Lower leg skin (tissue), 4 donors: ENCODE results near the gene HTRA2. TPM values are rescaled to one million over a fixed set of nuclear protein-coding genes. Genes with fewer than 3 reads are reported as not detected.

Experiments used
- DNase-seq, 2 donors: peaks; one replicate each; pipeline ENCODE4 v3.0.0-alpha.2; 2019; ENCODE audit warnings: low spot score in 2 of 2
- H3K4me3 ChIP-seq: fragments of 200-600 bp; sonication (generic); 2 replicates; pipeline ENCODE4 v1.5.1; 2017; ENCODE audit warnings: mild to moderate bottlenecking, low read depth; ENCODE audit not compliant: poor library complexity, severe bottlenecking
- POLR2A ChIP-seq, 2 donors: fragments of 450-650 bp; IDR thresholded peaks; one replicate each; pipeline ENCODE4 v1.6.1; 2016 to 2017; ENCODE audit warnings: antibody characterized with exemption in 2 of 2, mild to moderate bottlenecking in 1 of 2, moderate library complexity in 1 of 2
- WGBS, 2 donors: methylation state at CpG; one replicate each; pipeline ENCODE4 v1.1.5; 2018; 5-methylcytosine and 5-hydroxymethylcytosine counted together
- intact Hi-C: fragments of 100-400 bp; cut with DNase I; formaldehyde crosslinking; loops from one replicate; pipeline ENCODE4 v1.15.0; 2023; ENCODE audit warnings: low total_unique reads
- total RNA-seq, 4 donors: library from RNA; depleted of rRNA; stranded (reverse); fragments of >200 nt; gene quantifications; one replicate each; pipeline ENCODE4 v1.1.0, GENCODE V29; 2016
- TF ChIP-seq, protein P1 (sequence below), 3 donors: fragments of 450-650 bp; IDR thresholded peaks; one replicate each; pipeline ENCODE4 v1.5.1; 2016; ENCODE audit warnings: antibody characterized with exemption in 3 of 3, mild to moderate bottlenecking in 3 of 3, moderate library complexity in 2 of 3

HTRA2 gene
- total RNA-seq, 4 donors from 2014 or later, result 22.6 to 28.6 (median 25.2) TPM

DNA sequence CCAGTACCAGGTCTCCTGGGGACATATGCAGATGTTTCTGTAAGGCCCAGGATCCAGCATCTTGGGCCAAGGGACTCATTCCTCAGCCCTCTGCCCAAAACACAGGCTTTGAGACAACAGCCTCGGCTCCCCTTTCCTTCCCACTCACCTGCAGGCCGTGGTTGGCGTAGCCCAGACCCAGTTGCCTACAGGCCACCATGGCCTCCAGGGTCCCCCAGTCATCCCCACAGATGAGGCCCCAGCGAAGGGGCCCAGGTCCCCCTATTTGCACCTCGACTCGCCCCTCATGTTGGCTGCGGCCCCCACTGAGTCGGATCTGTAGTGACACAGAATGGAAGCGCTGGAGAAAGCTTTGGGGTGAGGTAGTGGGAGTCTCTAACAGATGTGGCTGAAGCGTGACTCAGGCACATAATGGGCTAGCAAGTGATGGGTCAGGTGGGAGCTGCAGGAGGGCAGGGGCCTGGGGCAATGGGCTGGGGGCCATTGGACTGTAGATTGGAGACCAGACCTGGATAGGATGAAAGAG lies 5.8 kb downstream of the HTRA2 start:
- WGBS, 2 donors, result 87 to 92% methylated on average over 10 of the region's 10 CpGs
- H3K4me3 ChIP-seq, result no peak overlapping the region
- DNase-seq, result no peak
- intact Hi-C loops, result no loop called here
- no peak for TF ChIP-seq POLR2A (IDR thresholded peaks at IDR 0.05)
- TF ChIP-seq, protein P1, sequence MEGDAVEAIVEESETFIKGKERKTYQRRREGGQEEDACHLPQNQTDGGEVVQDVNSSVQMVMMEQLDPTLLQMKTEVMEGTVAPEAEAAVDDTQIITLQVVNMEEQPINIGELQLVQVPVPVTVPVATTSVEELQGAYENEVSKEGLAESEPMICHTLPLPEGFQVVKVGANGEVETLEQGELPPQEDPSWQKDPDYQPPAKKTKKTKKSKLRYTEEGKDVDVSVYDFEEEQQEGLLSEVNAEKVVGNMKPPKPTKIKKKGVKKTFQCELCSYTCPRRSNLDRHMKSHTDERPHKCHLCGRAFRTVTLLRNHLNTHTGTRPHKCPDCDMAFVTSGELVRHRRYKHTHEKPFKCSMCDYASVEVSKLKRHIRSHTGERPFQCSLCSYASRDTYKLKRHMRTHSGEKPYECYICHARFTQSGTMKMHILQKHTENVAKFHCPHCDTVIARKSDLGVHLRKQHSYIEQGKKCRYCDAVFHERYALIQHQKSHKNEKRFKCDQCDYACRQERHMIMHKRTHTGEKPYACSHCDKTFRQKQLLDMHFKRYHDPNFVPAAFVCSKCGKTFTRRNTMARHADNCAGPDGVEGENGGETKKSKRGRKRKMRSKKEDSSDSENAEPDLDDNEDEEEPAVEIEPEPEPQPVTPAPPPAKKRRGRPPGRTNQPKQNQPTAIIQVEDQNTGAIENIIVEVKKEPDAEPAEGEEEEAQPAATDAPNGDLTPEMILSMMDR (IDR thresholded peaks at IDR 0.05), result no peak

DNA sequence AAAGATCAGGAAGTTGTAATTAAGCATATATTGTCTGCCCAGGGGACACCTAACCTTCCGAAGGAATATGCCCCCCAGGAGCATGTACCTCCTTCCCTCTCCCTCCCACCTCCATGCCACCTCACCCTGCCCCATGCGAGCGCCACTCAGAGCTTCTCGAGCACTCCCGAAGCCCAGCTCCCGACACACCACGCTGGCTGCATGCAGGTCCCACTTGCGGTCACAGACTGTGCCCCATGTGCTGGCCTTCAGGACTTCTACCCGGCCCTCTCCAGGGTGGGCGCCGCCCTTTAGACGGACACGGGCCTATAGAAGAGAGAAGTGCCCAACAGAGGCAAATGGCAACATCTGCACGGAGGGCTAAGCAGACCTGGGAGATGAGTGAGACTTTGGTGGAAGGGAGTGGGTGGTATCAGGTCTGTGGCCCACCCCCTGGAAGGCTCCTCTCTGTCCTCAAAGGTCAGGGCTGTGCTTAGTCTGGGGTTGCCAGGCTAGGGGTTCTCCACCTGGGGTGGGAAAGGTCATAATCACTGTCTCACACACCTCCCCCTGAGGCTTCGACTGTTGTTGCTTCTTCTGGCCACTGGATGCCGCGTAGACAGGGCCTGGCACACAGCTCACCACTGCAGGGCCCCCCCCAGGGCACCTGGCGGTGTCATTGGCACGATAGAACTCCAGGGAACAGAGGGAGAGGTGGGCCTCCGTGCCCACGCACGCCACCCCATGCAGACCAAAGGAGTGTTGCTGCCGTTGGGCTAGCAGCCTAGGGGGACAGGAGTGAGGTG lies 6.6 kb downstream of the HTRA2 start:
- no peak for DNase-seq
- 77% methylated on average over 21 to 22 of the region's 23 CpGs for WGBS, 2 donors
- TF ChIP-seq, protein P1 (IDR thresholded peaks at IDR 0.05), result no peak
- no peak for TF ChIP-seq POLR2A (IDR thresholded peaks at IDR 0.05)
- H3K4me3 ChIP-seq, result no peak overlapping the region
- intact Hi-C loops, result no loop called here

DNA sequence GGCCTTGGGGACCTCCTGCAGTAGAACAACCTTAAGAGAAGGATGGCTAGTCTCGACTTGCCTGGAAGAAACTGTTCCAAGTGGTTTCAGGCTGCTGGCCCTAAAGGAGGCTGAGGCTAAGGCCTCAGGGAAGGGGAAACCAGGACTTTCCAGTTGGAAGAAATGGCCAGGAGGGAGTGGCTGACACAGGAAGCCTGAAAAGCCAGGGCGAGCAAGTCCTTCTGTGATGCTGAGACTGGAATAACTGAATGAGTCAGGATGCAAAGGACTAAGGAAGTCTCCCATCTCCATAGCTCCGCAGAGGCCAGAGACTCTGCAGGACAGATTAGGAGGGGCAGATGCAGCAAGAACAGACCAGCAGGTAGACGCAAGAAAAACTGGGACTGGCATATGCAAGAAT lies 7.4 kb downstream of the HTRA2 start:
- intact Hi-C loops, result no loop called here
- TF ChIP-seq, protein P1 (IDR thresholded peaks at IDR 0.05), result no peak
- TF ChIP-seq POLR2A (IDR thresholded peaks at IDR 0.05), result no peak
- no peak for DNase-seq
- no peak overlapping the region for H3K4me3 ChIP-seq
- 50 to 54% methylated on average over 4 of the region's 4 CpGs for WGBS, 2 donors

DNA sequence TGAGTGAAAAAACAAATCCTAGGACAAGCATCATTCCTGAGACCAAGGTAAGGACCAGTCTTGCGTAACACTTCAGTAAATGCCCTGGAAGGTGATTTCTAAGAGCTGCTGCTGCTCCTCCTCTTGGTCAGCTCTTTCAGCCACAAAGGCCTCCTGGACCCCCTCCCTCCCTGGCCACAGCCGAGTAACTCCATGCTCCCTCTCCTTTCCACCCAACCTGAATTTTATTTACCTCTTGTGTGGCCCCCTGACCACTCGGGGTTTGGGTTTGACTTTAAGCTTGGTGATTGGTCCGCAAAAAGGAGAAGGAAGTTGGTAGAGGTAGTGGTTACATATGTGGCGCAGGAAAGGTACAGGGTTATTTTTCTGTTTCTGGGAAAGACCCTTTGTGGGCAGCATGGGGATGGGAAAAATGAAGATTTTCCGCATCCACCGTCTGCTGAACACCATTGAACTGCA lies 9.2 kb downstream of the HTRA2 start:
- DNase-seq, result no peak
- TF ChIP-seq, protein P1 (IDR thresholded peaks at IDR 0.05), result no peak
- TF ChIP-seq POLR2A (IDR thresholded peaks at IDR 0.05), result no peak
- no peak overlapping the region for H3K4me3 ChIP-seq
- WGBS, 2 donors, result 70 to 77% methylated on average over 7 of the region's 7 CpGs
- intact Hi-C loops, result no loop called here

DNA sequence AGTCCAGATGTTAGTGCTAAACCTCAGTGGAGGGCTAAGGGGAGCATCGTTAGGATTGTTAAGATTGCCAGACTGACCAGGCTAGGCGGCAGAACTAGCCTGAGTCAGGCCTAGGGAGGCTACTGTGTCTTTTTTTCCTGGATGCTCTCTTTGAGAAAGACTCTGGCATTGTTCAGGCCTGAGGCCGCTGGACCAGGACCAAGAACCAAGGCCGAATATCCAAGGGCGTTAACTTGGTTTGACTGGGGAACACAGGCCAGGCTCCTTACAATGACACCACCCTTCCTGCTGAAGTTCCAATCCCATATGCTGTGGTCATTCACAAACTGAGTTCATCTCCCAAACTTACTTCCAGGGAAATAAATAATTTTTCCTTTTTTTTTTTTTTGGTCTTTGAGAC lies 10.6 kb downstream of the HTRA2 start:
- TF ChIP-seq, protein P1 (IDR thresholded peaks at IDR 0.05), result no peak
- TF ChIP-seq POLR2A (IDR thresholded peaks at IDR 0.05), result no peak
- H3K4me3 ChIP-seq, result no peak overlapping the region
- WGBS, 2 donors, result 44 to 56% methylated on average over 5 of the region's 5 CpGs
- intact Hi-C loops, result no loop called here
- DNase-seq, result peak; percentile 71 to 92
